GM21367 (cell line): Measurements from ENCODE around the gene MLKL.

Source experiments
- ATAC-seq: cut with Tn5 transposase; IDR thresholded peaks from one replicate; pipeline ENCODE4 v1.9.1; 2021; ENCODE audit not compliant: unreplicated experiment

MLKL gene

GRCh38 chr16:74652249-74652648 lies 48.4 kb downstream of the MLKL start:
- ATAC-seq, result no peak

- no peak for ATAC-seq
Measured at GRCh38 chr16:74651841-74652240, 48.8 kb downstream of the MLKL start.

GRCh38 chr16:74650966-74651567 lies 49.6 kb downstream of the MLKL start:
- no peak for ATAC-seq

- ATAC-seq, result no peak
Measured at GRCh38 chr16:74649839-74650504, 50.7 kb downstream of the MLKL start.

- ATAC-seq, result no peak
Measured at GRCh38 chr16:74641969-74642368, 58.7 kb downstream of the MLKL start.

GRCh38 chr16:74637742-74638453 lies 62.8 kb downstream of the MLKL start:
- no peak for ATAC-seq

- ATAC-seq, result no peak
Measured at GRCh38 chr16:74635303-74635702, 65.4 kb downstream of the MLKL start.

- ATAC-seq, result no peak
Measured at GRCh38 chr16:74633686-74634085, 67.0 kb downstream of the MLKL start.

- no peak for ATAC-seq
Measured at GRCh38 chr16:74627506-74628220, 73.0 kb downstream of the MLKL start.

- no peak for ATAC-seq
Measured at GRCh38 chr16:74626741-74627416, 73.8 kb downstream of the MLKL start.

GRCh38 chr16:74625500-74626350 lies 74.9 kb downstream of the MLKL start:
- ATAC-seq, result no peak

- no peak for ATAC-seq
Measured at GRCh38 chr16:74623839-74624235, 76.8 kb downstream of the MLKL start.

- ATAC-seq, result no peak
Measured at GRCh38 chr16:74623214-74623838, 77.3 kb downstream of the MLKL start.

- no peak for ATAC-seq
Measured at GRCh38 chr16:74622005-74622404, 78.7 kb downstream of the MLKL start.
